Smooth muscle cell (in vitro differentiated cells): ENCODE results near the gene RBFOX2. TPM values are rescaled to one million over a fixed set of nuclear protein-coding genes. Genes with fewer than 3 reads are reported as not detected.

ENCODE experiments used
- DNase-seq: peaks from one replicate; lab custom pipeline; 2025; ENCODE audit not compliant: unreplicated experiment; lab: John Stamatoyannopoulos, UW
- H2AFZ ChIP-seq: fragments of 200-600 bp; sonication (generic); 2 replicates; pipeline ENCODE4 v1.6.0; 2016; ENCODE audit warnings: antibody characterized with exemption, low read depth, mild to moderate bottlenecking
- H3F3A ChIP-seq: fragments of 200-600 bp; sonication (generic); 2 replicates; pipeline ENCODE4 v1.6.0; 2017; ENCODE audit warnings: antibody characterized with exemption, low read depth
- H3K27ac ChIP-seq: fragments of 200-600 bp; sonication (generic); 2 replicates; pipeline ENCODE4 v1.5.1; 2016; ENCODE audit warnings: low read depth, mild to moderate bottlenecking
- H3K27me3 ChIP-seq: fragments of 200-600 bp; sonication (generic); 2 replicates; pipeline ENCODE4 v1.6.1; 2016; ENCODE audit warnings: low read depth, mild to moderate bottlenecking
- H3K36me3 ChIP-seq: fragments of 200-600 bp; sonication (generic); 2 replicates; pipeline ENCODE4 v1.5.1; 2016; ENCODE audit warnings: low read depth
- H3K4me1 ChIP-seq: fragments of 200-600 bp; sonication (generic); 2 replicates; pipeline ENCODE4 v1.5.1; 2016; ENCODE audit warnings: low read depth
- H3K4me2 ChIP-seq: fragments of 200-600 bp; sonication (generic); 2 replicates; pipeline ENCODE4 v1.6.0; 2016; ENCODE audit warnings: mild to moderate bottlenecking
- H3K4me3 ChIP-seq: fragments of 200-600 bp; sonication (generic); 2 replicates; pipeline ENCODE4 v1.5.1; 2016; ENCODE audit warnings: mild to moderate bottlenecking
- H3K79me2 ChIP-seq: fragments of 200-600 bp; sonication (generic); 2 replicates; pipeline ENCODE4 v1.6.0; 2016; ENCODE audit warnings: low read depth, mild to moderate bottlenecking
- H3K9ac ChIP-seq: fragments of 200-600 bp; sonication (generic); 2 replicates; pipeline ENCODE4 v1.6.0; 2016; ENCODE audit warnings: low read depth
- H3K9me3 ChIP-seq: fragments of 200-600 bp; sonication (generic); replicated peaks from 2 replicates; pipeline ENCODE4 v1.5.1; 2016; ENCODE audit warnings: low read depth
- H4K20me1 ChIP-seq: fragments of 200-600 bp; sonication (generic); 2 replicates; pipeline ENCODE4 v1.6.0; 2016; ENCODE audit warnings: low read depth
- CTCF ChIP-seq: fragments of 200-600 bp; sonication (generic); IDR thresholded peaks from 2 replicates; pipeline ENCODE4 v1.5.1; 2017; ENCODE audit warnings: borderline replicate concordance, mild to moderate bottlenecking, antibody characterized with exemption; ENCODE audit not compliant: insufficient read depth, poor library complexity, severe bottlenecking
- WGBS: methylation state at CpG from one replicate; pipeline ENCODE4 v1.1.7; 2016; ENCODE audit warnings: low lambda C conversion rate; 5-methylcytosine and 5-hydroxymethylcytosine counted together
- polyA plus RNA-seq: library from polyadenylated mRNA; unstranded; fragments of >200 nt; fragmentation: Nextera tagmentation; extraction: Ambion mirVana; gene quantifications from 2 replicates; pipeline ENCODE4 v1.2.1, GENCODE V29; 2016
- total RNA-seq: library from RNA; depleted of rRNA; stranded (reverse); fragments of >200 nt; gene quantifications from 2 replicates; pipeline ENCODE4 v1.2.3, GENCODE V29; 2014

The RBFOX2 gene
- total and polyA plus RNA-seq, 2 experiments from 2014 or later: 128 to 144 TPM

GRCh38 chr22:35732116-35732515 lies 296.5 kb downstream of the RBFOX2 start:
- H3K27ac ChIP-seq: no peak overlapping the region
- WGBS: 99% methylated on average over 9 of the region's 9 CpGs

GRCh38 chr22:35731321-35731720 lies 297.3 kb downstream of the RBFOX2 start:
- H3K9ac ChIP-seq: no peak overlapping the region
- H3K36me3 ChIP-seq: no peaks in the 10 kb centered on the region
- DNase-seq: no peak
- H3K4me2 ChIP-seq: no peak overlapping the region
- 98% methylated on average over 4 of the region's 10 CpGs for WGBS
- TF ChIP-seq CTCF: no peak
- no peaks in the 10 kb centered on the region for H4K20me1 ChIP-seq
- no peak overlapping the region for H2AFZ ChIP-seq
- H3F3A ChIP-seq: peaks cover 6% of the 10 kb centered on the region
- peaks cover 3% of the 10 kb centered on the region for H3K27me3 ChIP-seq
- no peaks in the 10 kb centered on the region for H3K9me3 ChIP-seq
- H3K4me3 ChIP-seq: no peak overlapping the region
- H3K4me1 ChIP-seq: no peaks in the 10 kb centered on the region
- no peak overlapping the region for H3K27ac ChIP-seq
- no peaks in the 10 kb centered on the region for H3K79me2 ChIP-seq

More at GRCh38 chr22:35732116-35732515, 296.5 kb downstream of the RBFOX2 start:
- Histone ChIP-seq H3K4me2 (no peak overlapping the region), H3K4me1 (no peaks in the 10 kb centered on the region), H3K79me2 (no peaks in the 10 kb centered on the region), H3F3A (peaks cover 6% of the 10 kb centered on the region), H3K4me3 (no peak overlapping the region), H3K9me3 (no peaks in the 10 kb centered on the region), H3K9ac (no peak overlapping the region), H2AFZ (no peak overlapping the region), H3K27me3 (peaks cover 3% of the 10 kb centered on the region), H3K36me3 (no peaks in the 10 kb centered on the region), H4K20me1 (no peaks in the 10 kb centered on the region)
- no peak for DNase-seq
- TF ChIP-seq CTCF: no peak

- H3K9ac ChIP-seq: no peak overlapping the region
- no peaks in the 10 kb centered on the region for H3K4me1 ChIP-seq
- no peak overlapping the region for H3K4me2 ChIP-seq
- no peak overlapping the region for H2AFZ ChIP-seq
- no peaks in the 10 kb centered on the region for H3K79me2 ChIP-seq
- peaks cover 6% of the 10 kb centered on the region for H3F3A ChIP-seq
- TF ChIP-seq CTCF: no peak
- WGBS: 93% methylated on average over 2 of the region's 2 CpGs
- no peak overlapping the region for H3K27ac ChIP-seq
- no peaks in the 10 kb centered on the region for H4K20me1 ChIP-seq
- no peak for DNase-seq
- no peaks in the 10 kb centered on the region for H3K36me3 ChIP-seq
- H3K27me3 ChIP-seq: peaks cover 3% of the 10 kb centered on the region
- H3K9me3 ChIP-seq: no peaks in the 10 kb centered on the region
- no peak overlapping the region for H3K4me3 ChIP-seq
Observed at GRCh38 chr22:35729309-35729698, 299.3 kb downstream of the RBFOX2 start.

- H3K4me3 ChIP-seq: no peak overlapping the region
- WGBS: 93% methylated on average over 12 of the region's 12 CpGs
- no peaks in the 10 kb centered on the region for H3K4me1 ChIP-seq
- no peaks in the 10 kb centered on the region for H3K79me2 ChIP-seq
- no peak for TF ChIP-seq CTCF
- no peak overlapping the region for H3K4me2 ChIP-seq
- H3K36me3 ChIP-seq: no peaks in the 10 kb centered on the region
- H3K9ac ChIP-seq: no peak overlapping the region
- no peaks in the 10 kb centered on the region for H4K20me1 ChIP-seq
- no peaks in the 10 kb centered on the region for H3K9me3 ChIP-seq
- peaks cover 3% of the 10 kb centered on the region for H3K27me3 ChIP-seq
- H3K27ac ChIP-seq: no peak overlapping the region
- DNase-seq: no peak
- no peak overlapping the region for H2AFZ ChIP-seq
- peaks cover 5% of the 10 kb centered on the region for H3F3A ChIP-seq
Observed at GRCh38 chr22:35728639-35729308, 299.9 kb downstream of the RBFOX2 start.
